ENCODE data around the gene TKFC. TPM values are rescaled to one million over a fixed set of nuclear protein-coding genes. Genes with fewer than 3 reads are reported as not detected.

Gene TKFC, protein sequence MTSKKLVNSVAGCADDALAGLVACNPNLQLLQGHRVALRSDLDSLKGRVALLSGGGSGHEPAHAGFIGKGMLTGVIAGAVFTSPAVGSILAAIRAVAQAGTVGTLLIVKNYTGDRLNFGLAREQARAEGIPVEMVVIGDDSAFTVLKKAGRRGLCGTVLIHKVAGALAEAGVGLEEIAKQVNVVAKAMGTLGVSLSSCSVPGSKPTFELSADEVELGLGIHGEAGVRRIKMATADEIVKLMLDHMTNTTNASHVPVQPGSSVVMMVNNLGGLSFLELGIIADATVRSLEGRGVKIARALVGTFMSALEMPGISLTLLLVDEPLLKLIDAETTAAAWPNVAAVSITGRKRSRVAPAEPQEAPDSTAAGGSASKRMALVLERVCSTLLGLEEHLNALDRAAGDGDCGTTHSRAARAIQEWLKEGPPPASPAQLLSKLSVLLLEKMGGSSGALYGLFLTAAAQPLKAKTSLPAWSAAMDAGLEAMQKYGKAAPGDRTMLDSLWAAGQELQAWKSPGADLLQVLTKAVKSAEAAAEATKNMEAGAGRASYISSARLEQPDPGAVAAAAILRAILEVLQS
- 1.8 and 11.6 TPM in 2 replicates for polyA plus RNA-seq

DNA sequence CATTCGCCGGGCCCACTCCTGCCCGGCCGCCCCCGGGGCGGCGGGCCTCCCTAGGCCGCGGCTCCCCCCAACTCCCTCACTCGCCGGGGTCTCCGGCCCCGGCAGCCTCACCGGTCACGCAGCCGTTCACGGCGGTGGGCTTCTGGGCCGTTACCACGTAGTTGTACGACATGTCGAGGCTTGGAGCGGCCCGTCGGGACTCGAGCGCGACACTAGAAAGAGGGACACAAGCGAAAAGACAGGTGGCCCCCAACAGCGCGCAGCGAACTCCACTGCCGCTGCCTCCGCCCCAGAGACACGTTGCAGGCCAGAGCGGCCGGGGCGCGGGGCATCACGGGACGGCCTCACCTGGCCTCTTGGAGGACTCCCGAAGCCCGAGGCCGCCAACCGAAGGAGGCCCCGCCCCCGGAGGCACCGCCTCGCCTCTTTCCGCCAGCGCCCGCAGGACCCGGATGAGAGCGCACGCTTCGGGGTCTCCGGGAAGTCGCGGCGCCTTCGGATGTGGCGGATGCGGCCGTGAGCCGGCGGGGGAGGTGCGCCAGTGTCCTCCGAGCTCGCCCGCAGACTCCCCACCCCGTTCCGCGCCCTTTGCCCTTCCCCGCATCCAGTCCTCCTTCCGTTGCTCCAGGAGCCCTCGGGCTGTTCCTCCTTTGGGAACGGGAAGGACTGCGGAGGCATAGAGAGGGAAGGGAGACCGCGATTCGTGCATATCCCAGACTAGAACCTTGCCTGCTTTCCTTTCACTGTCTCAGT lies at the start of gene TKFC, which contains the start of gene DDB1:
TSS of gene TKFC (plus strand) at position 432 of the 753 bp plus-strand sequence. CDS start 1,501 bp downstream, outside the sequence.
TSS of gene DDB1 (minus strand) at position 309 of the 753 bp plus-strand sequence. CDS start at position 172, 137 bp downstream.

DNA sequence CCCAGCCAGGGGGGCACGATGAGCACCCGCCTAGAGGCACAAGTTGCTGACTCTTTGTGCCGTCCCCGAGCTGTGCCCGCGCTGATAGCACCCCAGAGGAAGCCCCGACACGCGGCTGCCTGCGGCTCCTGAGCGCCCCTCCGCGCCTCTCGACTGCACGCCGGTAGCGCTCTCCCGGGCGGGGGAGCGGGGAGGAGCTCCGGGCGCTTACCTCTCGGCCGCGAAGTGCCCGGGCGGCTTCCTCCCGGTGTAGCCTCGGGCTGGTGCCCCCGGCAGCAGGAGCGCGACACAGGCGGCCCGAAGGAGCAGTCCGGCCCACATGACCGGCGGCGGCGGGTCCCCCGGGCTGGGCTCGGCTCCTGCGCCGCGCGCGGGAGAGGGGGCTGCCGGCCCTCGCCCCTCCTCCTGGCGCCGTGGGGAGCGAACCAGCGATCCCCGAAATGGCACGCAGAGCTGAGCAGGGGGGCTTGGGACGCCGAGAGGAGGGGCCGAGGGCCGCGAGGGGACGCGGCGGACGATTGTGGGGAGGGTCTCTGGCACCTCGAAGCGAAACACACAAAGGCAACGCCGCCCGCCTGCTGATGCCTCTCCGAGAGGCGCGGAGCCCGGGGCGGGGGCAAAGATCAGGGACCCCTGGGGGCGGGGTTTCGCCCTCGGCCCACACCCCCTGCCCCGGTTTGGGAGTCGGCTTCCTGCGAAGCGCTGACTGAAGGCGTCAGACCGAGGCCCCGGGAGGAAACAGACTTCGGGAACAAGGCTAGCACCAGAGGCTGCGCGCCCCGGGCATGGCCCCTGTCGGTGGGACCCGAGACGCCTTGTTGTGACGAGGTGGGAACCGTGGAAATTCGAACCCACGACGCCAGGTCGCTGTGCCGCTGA lies 38.1 kb upstream of the TKFC start, which contains the start of gene VWCE:
TSS of gene VWCE (minus strand) at position 600 of the 879 bp plus-strand sequence. CDS start at position 321, 279 bp downstream.

DNA sequence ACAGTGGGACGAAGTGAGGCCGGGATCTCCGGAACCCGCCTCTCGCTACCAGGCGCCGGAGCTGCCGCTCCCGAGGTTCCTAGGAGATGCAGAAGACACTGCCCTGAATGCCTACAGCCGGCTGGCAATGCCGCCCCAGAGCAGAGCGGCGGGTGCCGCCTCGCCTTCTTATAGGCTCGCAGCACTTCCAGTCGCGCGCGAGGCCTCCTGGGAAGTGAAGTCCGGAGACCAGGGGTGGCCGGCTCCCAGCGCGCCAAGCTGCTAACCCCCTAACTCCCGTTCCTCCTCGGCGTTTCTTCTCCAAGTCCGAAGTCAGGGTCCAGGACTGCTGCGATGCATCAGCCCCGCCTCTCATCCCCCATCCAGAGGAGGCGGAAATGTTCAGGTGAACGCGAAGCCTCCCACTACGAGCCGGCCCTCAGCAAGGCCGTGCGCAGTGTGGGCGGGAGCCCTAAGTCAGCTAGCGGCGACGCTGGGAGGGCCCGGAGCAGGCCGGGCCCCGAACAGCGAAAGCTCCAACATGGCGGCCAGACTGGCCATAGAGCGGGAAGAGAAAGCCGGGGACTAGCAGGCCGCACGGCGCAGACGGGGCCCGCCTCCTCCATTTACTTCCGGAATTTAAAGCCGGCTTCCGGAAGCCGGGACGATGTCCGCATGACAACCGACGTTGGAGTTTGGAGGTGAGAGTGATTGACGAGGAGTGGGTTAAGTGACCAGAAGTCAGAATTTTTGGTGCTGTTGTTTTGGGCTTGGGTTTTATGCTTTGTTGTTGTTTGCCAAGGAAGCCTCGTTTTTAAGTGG lies 28.9 kb downstream of the TKFC start, which contains the start of the genes CYB561A3 and TMEM138:
TSS of gene CYB561A3 (minus strand) at position 142 of the 801 bp plus-strand sequence. CDS start 5,169 bp downstream, outside the sequence.
TSS of gene TMEM138 (plus strand) at position 634 of the 801 bp plus-strand sequence. CDS start 2,017 bp downstream, outside the sequence.

Other genes starting within 250 kb of the TKFC start
- not detected in 2 replicates for gene CD5, start 230.7 kb upstream of the TKFC start, polyA plus RNA-seq
- gene VPS37C, start 171.8 kb upstream of the TKFC start, polyA plus RNA-seq, result 1.6 and 1.7 TPM in 2 replicates
- not detected in 2 replicates for gene PGA3, start 129.7 kb upstream of the TKFC start, polyA plus RNA-seq
- gene PGA4, start 110.9 kb upstream of the TKFC start, polyA plus RNA-seq, result not detected in 2 replicates
- gene PGA5, start 92.1 kb upstream of the TKFC start, polyA plus RNA-seq, result not detected in 2 replicates
- gene VWCE, start 37.9 kb upstream of the TKFC start, polyA plus RNA-seq, result not detected in 2 replicates
- 47.9 and 53.9 TPM in 2 replicates for gene DDB1, start 123 bp upstream of the TKFC start, polyA plus RNA-seq
- gene CYB561A3, start 28.7 kb downstream of the TKFC start, polyA plus RNA-seq, result 1.8 and 2.4 TPM in 2 replicates
- gene TMEM138, start 29.1 kb downstream of the TKFC start, polyA plus RNA-seq, result 65.8 and 67.2 TPM in 2 replicates
- 7.4 and 11.2 TPM in 2 replicates for gene TMEM216, start 59.4 kb downstream of the TKFC start, polyA plus RNA-seq
- 7.9 and 11.2 TPM in 2 replicates for gene CPSF7, start 96.7 kb downstream of the TKFC start, polyA plus RNA-seq
- 51.7 and 57.9 TPM in 2 replicates for gene SDHAF2, start 96.9 kb downstream of the TKFC start, polyA plus RNA-seq
- not detected in 2 replicates for gene LRRC10B, start 175.5 kb downstream of the TKFC start, polyA plus RNA-seq
- gene SYT7, start 247.8 kb downstream of the TKFC start, polyA plus RNA-seq, result 18.3 and 23.6 TPM in 2 replicates